Transverse colon (tissue), 4 donors: ENCODE measurements around the gene EPB41L5. TPM values are rescaled to one million over a fixed set of nuclear protein-coding genes. Genes with fewer than 3 reads are reported as not detected.

Experiments used
- DNase-seq: peaks from one replicate; pipeline ENCODE4 v3.0.0-alpha.2; 2019
- H3K27ac ChIP-seq, 4 donors: fragments of 200-600 bp; sonication (generic); 2 replicates each; pipeline ENCODE4 v1.5.1; 2016 to 2018; ENCODE audit warnings: inconsistent platforms in 4 of 4
- H3K27me3 ChIP-seq: fragments of 200-600 bp; sonication (generic); 2 replicates; pipeline ENCODE4 v1.5.1; 2017; ENCODE audit warnings: inconsistent platforms
- H3K36me3 ChIP-seq, 4 donors: fragments of 200-600 bp; sonication (generic); 2 replicates each; pipeline ENCODE4 v1.5.1; 2017 to 2019; ENCODE audit warnings: inconsistent platforms in 4 of 4
- H3K4me1 ChIP-seq, 4 donors: fragments of 200-600 bp; sonication (generic); 2 replicates each; pipeline ENCODE4 v1.5.1; 2017 to 2020; ENCODE audit warnings: inconsistent platforms in 4 of 4
- H3K4me3 ChIP-seq, 4 donors: fragments of 200-600 bp; sonication (generic); 1 replicate in 1 of 4; 2 replicates in 3 of 4; pipeline versions ENCODE4 v1.5.1 to v1.6.1; 2017 to 2019; ENCODE audit warnings: inconsistent platforms in 4 of 4
- H3K9me3 ChIP-seq, 2 donors: fragments of 200-600 bp; sonication (generic); 2 replicates each; pipeline ENCODE4 v1.5.1; 2017 to 2019; ENCODE audit warnings: inconsistent platforms in 2 of 2
- CTCF ChIP-seq, 5 experiments: fragments of 200-600 bp in 3 of 5; fragments of 450-650 bp in 2 of 5; sonication (generic) in 3 of 5; IDR thresholded peaks; 1 replicate in 2 of 5; 2 replicates in 3 of 5; pipeline ENCODE4 v1.5.1; 2016 to 2017; ENCODE audit warnings: antibody characterized with exemption in 5 of 5, inconsistent platforms in 3 of 5, mild to moderate bottlenecking in 2 of 5, moderate library complexity in 1 of 5
- EP300 ChIP-seq: sonication (generic); formaldehyde crosslinking; IDR thresholded peaks from one replicate; pipeline ENCODE4 v1.6.1; 2017; ENCODE audit warnings: antibody characterized with exemption, low read depth
- POLR2A ChIP-seq: fragments of 450-650 bp; IDR thresholded peaks from one replicate; pipeline ENCODE4 v1.6.1; 2016; ENCODE audit warnings: antibody characterized with exemption, mild to moderate bottlenecking, moderate library complexity
- POLR2AphosphoS5 ChIP-seq, 3 donors: sonication (generic); formaldehyde crosslinking; IDR thresholded peaks; one replicate each; pipeline ENCODE4 v1.6.1; 2016; ENCODE audit warnings: antibody characterized with exemption in 3 of 3
- WGBS, 2 donors: methylation state at CpG; one replicate each; pipeline ENCODE4 v1.1.5; 2018; ENCODE audit warnings: low coverage in 1 of 2; 5-methylcytosine and 5-hydroxymethylcytosine counted together
- in situ Hi-C, 4 donors: fragments of 200-750 bp; cut with MboI; loops; one replicate each; pipeline versions ENCODE4 v1.15.0 to v1.15.1; 2017; ENCODE audit warnings: low sequenced_read_pairs in 3 of 4, low pct_ligation_motif_present in 1 of 4, low pct_unique_long_range_greater_than_20kb in 1 of 4
- intact Hi-C: fragments of 100-400 bp; cut with DNase I; formaldehyde crosslinking; loops from one replicate; pipeline ENCODE4 v1.15.1; 2023; ENCODE audit warnings: low total_unique reads
- total RNA-seq, 4 donors: library from RNA; depleted of rRNA; stranded (reverse); fragments of >200 nt; gene quantifications; one replicate each; pipeline ENCODE4 v1.1.0, GENCODE V29; 2016

Gene EPB41L5
- 10 to 100 TPM; 11.1 to 36.5 (median 27.6) TPM for total RNA-seq

- peak within 1 kb of the TSS; percentile 89 to 97 (median 92) for H3K27ac ChIP-seq
- H3K36me3 ChIP-seq = no peaks in the 10 kb centered on the region
- no peaks in the 10 kb centered on the region for H3K27me3 ChIP-seq
- H3K9me3 ChIP-seq = no peaks in the 10 kb centered on the region
- peak within 1 kb of the TSS; percentile 92 to 95 (median 94) for H3K4me3 ChIP-seq
- in situ Hi-C loops (no loop called here), intact Hi-C loops (no loop called here)
- TF ChIP-seq POLR2AphosphoS5 (IDR thresholded peaks at IDR 0.05) (peak; percentile 55 to 73 (median 60)), EP300 (no peak), CTCF (IDR thresholded peaks at IDR 0.05) (peak in 1 of 5 experiments; percentile 9), POLR2A (peak; percentile 72)
- peak; percentile 94 for DNase-seq
- 1% methylated on average over 79 of the region's 104 CpGs; no CpG with 5 or more reads in 1 of the 2 donors for WGBS, 2 donors
- H3K4me1 ChIP-seq = peaks cover 0 to 19% (median 14%) of the 10 kb centered on the region in 4 donors
Observed at GRCh38 chr2:120012771-120013596, at the start of gene EPB41L5. Gene EPB41L5 (plus strand): TSS chr2:120013077. CDS start chr2:120019085, 6,008 bp downstream.

DNA sequence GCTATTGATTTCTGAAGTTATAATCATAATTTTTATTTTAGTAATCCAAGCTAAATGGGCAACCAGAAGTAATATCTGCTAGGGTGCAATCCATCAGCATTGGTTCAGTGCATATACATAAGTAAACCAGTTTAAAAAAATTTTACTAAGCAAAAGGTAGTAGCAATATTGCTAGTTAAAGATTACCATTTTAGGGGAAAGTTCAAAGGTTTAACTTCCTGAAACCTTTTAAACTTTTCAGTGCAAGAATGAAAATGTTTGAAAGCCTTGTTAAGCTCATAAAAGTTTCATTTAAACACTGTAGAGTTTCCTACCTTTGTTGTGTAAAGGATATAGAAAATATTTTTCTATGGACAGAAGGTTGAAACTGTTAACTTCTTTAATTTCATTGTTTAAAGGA lies 31.0 kb upstream of the EPB41L5 start:
- intact Hi-C loops = no loop called here
- TF ChIP-seq POLR2A (no peak), CTCF (IDR thresholded peaks at IDR 0.05) (no peak), POLR2AphosphoS5 (IDR thresholded peaks at IDR 0.05) (no peak), EP300 (no peak)
- Histone ChIP-seq H3K4me3 (no peak overlapping the region), H3K27me3 (no peaks in the 10 kb centered on the region), H3K36me3 (no peaks in the 10 kb centered on the region), H3K9me3 (no peaks in the 10 kb centered on the region), H3K27ac (peak overlapping the region; percentile 48 to 73 (median 56)), H3K4me1 (peaks cover 0 to 25% (median 0%) of the 10 kb centered on the region in 4 donors)
- in situ Hi-C loops = no loop called here
- no peak for DNase-seq

DNA sequence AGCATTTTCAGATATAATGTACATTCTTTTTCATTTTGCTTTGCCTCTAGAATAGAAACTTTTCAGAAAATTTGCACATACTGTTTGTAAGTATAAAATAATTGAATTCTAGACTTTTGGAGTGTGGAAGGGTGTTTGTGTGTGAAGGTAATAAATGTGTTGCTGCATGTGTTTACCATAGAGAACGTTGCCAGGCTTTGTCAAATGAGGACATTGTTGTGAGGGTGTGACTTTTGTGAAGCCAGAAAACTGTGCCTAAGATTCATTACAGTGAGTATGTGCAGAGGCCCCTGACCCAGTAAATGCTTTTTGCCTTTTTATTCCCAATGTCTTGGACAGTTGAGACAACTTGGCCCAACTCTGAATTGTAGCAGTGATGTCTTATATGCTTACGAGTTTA lies 30.4 kb upstream of the EPB41L5 start:
- intact Hi-C loops = no loop called here
- no peak overlapping the region for H3K4me3 ChIP-seq
- TF ChIP-seq POLR2AphosphoS5 (IDR thresholded peaks at IDR 0.05) = no peak
- no peak for TF ChIP-seq EP300
- TF ChIP-seq POLR2A = no peak
- WGBS, 2 donors = 25 to 48% methylated on average over 2 of the region's 2 CpGs
- no peak for DNase-seq
- H3K4me1 ChIP-seq = peaks cover 0 to 25% (median 0%) of the 10 kb centered on the region in 4 donors
- H3K27ac ChIP-seq = peak overlapping the region; percentile 48 to 73 (median 56)
- no peaks in the 10 kb centered on the region for H3K9me3 ChIP-seq
- no peaks in the 10 kb centered on the region for H3K27me3 ChIP-seq
- in situ Hi-C loops = no loop called here
- no peaks in the 10 kb centered on the region for H3K36me3 ChIP-seq

- in situ Hi-C loops = no loop called here
- intact Hi-C loops = no loop called here
- WGBS, 2 donors = 70 to 92% methylated on average over 3 of the region's 3 CpGs
- DNase-seq = no peak
- Histone ChIP-seq H3K4me1 (peaks cover 0 to 25% (median 0%) of the 10 kb centered on the region in 4 donors), H3K4me3 (no peak overlapping the region), H3K9me3 (no peaks in the 10 kb centered on the region), H3K27ac (peak overlapping the region in 3 of 4 donors; percentile 51 to 73 (median 62)), H3K27me3 (no peaks in the 10 kb centered on the region), H3K36me3 (no peaks in the 10 kb centered on the region)
- TF ChIP-seq EP300 (no peak), POLR2A (no peak), CTCF (IDR thresholded peaks at IDR 0.05) (no peak), POLR2AphosphoS5 (IDR thresholded peaks at IDR 0.05) (no peak)
Observed at GRCh38 chr2:119983108-119983507, 29.8 kb upstream of the EPB41L5 start.
